Activated CD4-positive, alpha-beta T cell treated with anti-CD3 and anti-CD28 coated beads for 1 hour (primary cell): ENCODE measurements around the gene GABRR3.

Experiments
- DNase-seq: peaks from one replicate; pipeline ENCODE4 v3.0.0-alpha.2; 2020

GABRR3 gene

GRCh38 chr3:97988784-97989568 is 46.1 kb downstream of the GABRR3 start:
- no peak for DNase-seq

DNA sequence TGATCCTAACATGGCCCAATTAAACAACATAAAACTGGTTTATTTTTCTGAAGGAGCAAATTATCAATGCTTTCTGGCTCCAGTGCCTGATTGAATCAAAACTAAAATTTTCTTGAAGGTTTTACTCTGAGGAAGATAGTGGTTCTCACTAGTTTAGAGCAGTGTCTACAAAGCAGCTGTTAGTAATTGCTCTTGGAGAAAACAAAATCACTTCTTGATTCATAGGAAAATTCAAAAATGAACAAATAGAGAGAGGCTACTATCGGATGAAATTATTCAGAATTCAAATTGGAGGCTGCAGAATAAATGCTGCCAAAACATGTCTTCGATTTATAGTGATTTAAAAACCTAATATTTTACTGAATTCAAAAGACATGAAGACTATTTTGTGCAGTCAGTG is 47.8 kb downstream of the GABRR3 start:
- DNase-seq: no peak

DNA sequence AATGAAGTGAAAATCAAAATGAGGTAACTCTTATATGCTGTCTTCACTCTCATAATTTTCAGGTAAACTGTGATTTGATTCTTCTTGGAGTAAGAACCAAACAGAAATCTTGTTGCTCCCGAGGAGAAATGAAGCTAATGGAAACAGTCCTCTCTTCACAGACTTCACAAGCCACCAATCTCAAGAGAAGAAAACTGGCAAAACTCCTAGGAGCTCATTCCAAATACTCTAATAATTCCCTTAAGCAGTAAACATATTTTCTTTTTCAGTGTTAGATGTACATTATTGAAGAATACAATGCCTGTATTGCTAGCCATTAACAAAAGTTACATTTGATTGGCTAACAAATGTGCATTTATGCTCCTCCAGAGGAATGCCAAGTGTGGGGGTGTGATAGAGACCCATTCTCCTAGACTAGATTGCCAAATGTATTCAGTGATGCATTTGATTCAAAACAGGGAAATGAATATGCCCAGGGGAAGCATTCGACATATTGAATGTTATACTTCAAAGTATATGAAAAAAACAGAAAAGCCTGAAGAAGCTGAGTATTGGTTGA is 51.1 kb downstream of the GABRR3 start:
- no peak for DNase-seq

- DNase-seq: no peak
Observed at GRCh38 chr3:97981886-97982285, 53.2 kb downstream of the GABRR3 start.

GRCh38 chr3:97979610-97980009 is 55.5 kb downstream of the GABRR3 start:
- no peak for DNase-seq

GRCh38 chr3:97975466-97975865 is 59.6 kb downstream of the GABRR3 start:
- DNase-seq: no peak

GRCh38 chr3:97974996-97975395 is 60.1 kb downstream of the GABRR3 start:
- DNase-seq: no peak

GRCh38 chr3:97972976-97973375 is 62.1 kb downstream of the GABRR3 start:
- DNase-seq: no peak

- DNase-seq: peak; percentile 72
Observed at GRCh38 chr3:97971679-97972567, 63.2 kb downstream of the GABRR3 start, which contains the start of gene RIOX2. Gene RIOX2 (minus strand): TSS chr3:97972431. CDS start chr3:97967593, 4,838 bp downstream.

- no peak for DNase-seq
Observed at GRCh38 chr3:97970956-97971620, 64.0 kb downstream of the GABRR3 start.

- DNase-seq: no peak
Observed at GRCh38 chr3:97970156-97970555, 65.0 kb downstream of the GABRR3 start.

GRCh38 chr3:97969541-97969940 is 65.6 kb downstream of the GABRR3 start:
- DNase-seq: no peak

DNA sequence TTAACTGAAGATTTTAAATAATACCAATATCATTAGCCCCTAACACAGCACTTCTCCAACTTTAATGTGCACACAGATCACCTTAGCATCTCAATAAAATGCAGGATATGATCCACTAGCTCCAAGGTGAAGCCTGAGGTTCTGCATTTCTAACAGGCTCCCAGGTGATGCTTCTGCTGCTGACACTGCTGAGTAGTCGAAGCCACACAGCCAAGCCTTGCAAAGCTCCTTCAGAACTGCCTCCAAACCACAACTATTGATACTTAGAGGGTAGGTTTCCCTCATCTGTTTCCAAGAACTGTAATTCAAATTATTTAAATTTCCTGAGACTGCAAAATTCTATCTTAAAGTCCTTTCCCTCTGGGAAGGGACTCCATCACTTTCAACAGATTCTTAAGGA is 66.7 kb downstream of the GABRR3 start:
- no peak for DNase-seq

GRCh38 chr3:97967966-97968365 is 67.1 kb downstream of the GABRR3 start:
- DNase-seq: no peak

GRCh38 chr3:97960993-97961766 is 73.9 kb downstream of the GABRR3 start:
- DNase-seq: no peak

- DNase-seq: no peak
Observed at GRCh38 chr3:97960551-97960950, 74.6 kb downstream of the GABRR3 start.

GRCh38 chr3:97959872-97960271 is 75.2 kb downstream of the GABRR3 start:
- DNase-seq: no peak

DNA sequence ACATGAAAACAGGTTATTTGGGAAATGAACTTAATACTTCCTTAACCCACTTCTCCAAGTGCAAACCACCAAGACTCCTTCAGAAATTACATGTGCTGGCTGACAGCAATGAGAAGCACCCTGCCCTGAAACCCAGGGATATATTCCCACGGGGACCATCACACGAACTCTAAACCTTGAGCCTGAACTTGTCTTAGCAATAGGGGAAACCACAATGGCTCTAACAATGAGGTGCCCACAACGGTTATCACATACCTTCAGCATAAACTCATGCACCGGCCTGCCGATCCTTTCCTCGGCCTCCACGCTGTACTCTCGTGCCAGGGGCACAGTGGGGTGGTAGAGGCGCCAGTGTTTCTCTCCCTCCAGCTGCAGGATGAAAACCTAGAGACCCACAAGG is 76.3 kb downstream of the GABRR3 start:
- no peak for DNase-seq

GRCh38 chr3:97958396-97958795 is 76.7 kb downstream of the GABRR3 start:
- no peak for DNase-seq

GRCh38 chr3:97957617-97958311 is 77.4 kb downstream of the GABRR3 start:
- DNase-seq: no peak

GRCh38 chr3:97956051-97956450 is 79.1 kb downstream of the GABRR3 start:
- DNase-seq: no peak
